Neuron (in vitro differentiated cells): ENCODE results near the gene CTRB2.
"Not testable (repeated sequence)": the region's sequence is repeated elsewhere in the genome, so short reads cannot be mapped to it uniquely, and the experiment has no call there.

Source experiments
- H2AFZ ChIP-seq: one replicate; pipeline ENCODE4 v1.6.1; 2013; ENCODE audit warnings: low read depth, mild to moderate bottlenecking, inconsistent platforms, low read length, moderate library complexity
- H3K27me3 ChIP-seq: one replicate; pipeline ENCODE4 v1.6.1; 2013; ENCODE audit warnings: low read length; ENCODE audit not compliant: insufficient read depth
- H3K36me3 ChIP-seq: one replicate; pipeline ENCODE4 v1.6.1; 2013; ENCODE audit warnings: low read length; ENCODE audit not compliant: insufficient read depth
- H3K4me1 ChIP-seq: one replicate; pipeline ENCODE4 v1.6.1; 2013; ENCODE audit warnings: low read length; ENCODE audit not compliant: insufficient read depth
- H3K4me3 ChIP-seq: 2 replicates; pipeline ENCODE4 v1.5.1; 2013; ENCODE audit warnings: mild to moderate bottlenecking, low read length, moderate library complexity
- H3K9me3 ChIP-seq: one replicate; pipeline ENCODE4 v1.6.1; 2013; ENCODE audit warnings: low read length

The CTRB2 gene

GRCh38 chr16:75227361-75228142 is 20.6 kb upstream of the CTRB2 start:
- H3K4me3 ChIP-seq, result no peak overlapping the region
- no peak overlapping the region for H2AFZ ChIP-seq
- H3K27me3 ChIP-seq, result no peaks in the 10 kb centered on the region
- no peaks in the 10 kb centered on the region for H3K9me3 ChIP-seq
- no peaks in the 10 kb centered on the region for H3K4me1 ChIP-seq
- peaks cover 37% of the 10 kb centered on the region for H3K36me3 ChIP-seq

GRCh38 chr16:75226550-75227360 is 19.8 kb upstream of the CTRB2 start:
- H3K4me1 ChIP-seq, result no peaks in the 10 kb centered on the region
- no peaks in the 10 kb centered on the region for H3K9me3 ChIP-seq
- no peak overlapping the region for H3K4me3 ChIP-seq
- peaks cover 36% of the 10 kb centered on the region for H3K36me3 ChIP-seq
- H3K27me3 ChIP-seq, result no peaks in the 10 kb centered on the region
- H2AFZ ChIP-seq, result no peak overlapping the region

- Histone ChIP-seq H3K36me3 (peaks cover 33% of the 10 kb centered on the region), H3K9me3 (no peaks in the 10 kb centered on the region), H3K4me1 (no peaks in the 10 kb centered on the region), H3K4me3 (no peak overlapping the region), H3K27me3 (no peaks in the 10 kb centered on the region), H2AFZ (no peak overlapping the region)
Measured at GRCh38 chr16:75225678-75226515, 18.9 kb upstream of the CTRB2 start.

- H3K36me3 ChIP-seq, result peaks cover 25% of the 10 kb centered on the region
Measured at GRCh38 chr16:75225092-75225491, 18.1 kb upstream of the CTRB2 start.

GRCh38 chr16:75224306-75225082 is 17.5 kb upstream of the CTRB2 start:
- no peaks in the 10 kb centered on the region for H3K4me1 ChIP-seq
- no peaks in the 10 kb centered on the region for H3K9me3 ChIP-seq
- no peak overlapping the region for H2AFZ ChIP-seq
- H3K4me3 ChIP-seq, result no peak overlapping the region
- H3K36me3 ChIP-seq, result peaks cover 20% of the 10 kb centered on the region
- H3K27me3 ChIP-seq, result no peaks in the 10 kb centered on the region

More at GRCh38 chr16:75225092-75225491, 18.1 kb upstream of the CTRB2 start:
- no peak overlapping the region for H2AFZ ChIP-seq
- H3K27me3 ChIP-seq, result no peaks in the 10 kb centered on the region
- no peaks in the 10 kb centered on the region for H3K4me1 ChIP-seq
- H3K4me3 ChIP-seq, result no peak overlapping the region
- H3K9me3 ChIP-seq, result no peaks in the 10 kb centered on the region

GRCh38 chr16:75223129-75223528 is 16.2 kb upstream of the CTRB2 start:
- H3K4me3 ChIP-seq, H3K4me1 ChIP-seq, H3K9me3 ChIP-seq, H2AFZ ChIP-seq, H3K36me3 ChIP-seq, H3K27me3 ChIP-seq: not testable (repeated sequence)

GRCh38 chr16:75222271-75222783 is 15.4 kb upstream of the CTRB2 start:
- no peak overlapping the region for H3K4me3 ChIP-seq
- no peaks in the 10 kb centered on the region for H3K27me3 ChIP-seq
- no peaks in the 10 kb centered on the region for H3K9me3 ChIP-seq
- no peaks in the 10 kb centered on the region for H3K4me1 ChIP-seq
- no peaks in the 10 kb centered on the region for H3K36me3 ChIP-seq
- H2AFZ ChIP-seq, result no peak overlapping the region

GRCh38 chr16:75219838-75220237 is 12.9 kb upstream of the CTRB2 start:
- Histone ChIP-seq H3K4me3 (no peak overlapping the region), H2AFZ (no peak overlapping the region), H3K9me3 (no peaks in the 10 kb centered on the region), H3K36me3 (no peaks in the 10 kb centered on the region), H3K27me3 (no peaks in the 10 kb centered on the region), H3K4me1 (no peaks in the 10 kb centered on the region)

- Histone ChIP-seq H3K4me1 (no peaks in the 10 kb centered on the region), H3K27me3 (no peaks in the 10 kb centered on the region), H3K9me3 (no peaks in the 10 kb centered on the region), H3K4me3 (no peak overlapping the region), H3K36me3 (no peaks in the 10 kb centered on the region), H2AFZ (no peak overlapping the region)
Measured at GRCh38 chr16:75219088-75219487, 12.1 kb upstream of the CTRB2 start.

GRCh38 chr16:75218256-75219076 is 11.5 kb upstream of the CTRB2 start, which contains the start of gene CTRB1:
CTRB1 (plus strand) TSS chr16:75218988; CDS start chr16:75219008, 20 bp downstream.
- H3K36me3 ChIP-seq, result no peaks in the 10 kb centered on the region
- H3K9me3 ChIP-seq, result no peaks in the 10 kb centered on the region
- no peaks in the 10 kb centered on the region for H3K27me3 ChIP-seq
- H3K4me1 ChIP-seq, result no peaks in the 10 kb centered on the region
- no peak within 1 kb of the TSS for H2AFZ ChIP-seq
- H3K4me3 ChIP-seq, result no peak within 1 kb of the TSS

GRCh38 chr16:75217389-75217851 is 10.5 kb upstream of the CTRB2 start:
- no peaks in the 10 kb centered on the region for H3K4me1 ChIP-seq
- H3K36me3 ChIP-seq, result no peaks in the 10 kb centered on the region
- no peaks in the 10 kb centered on the region for H3K9me3 ChIP-seq
- H3K27me3 ChIP-seq, result no peaks in the 10 kb centered on the region
- H3K4me3 ChIP-seq, result no peak overlapping the region
- no peak overlapping the region for H2AFZ ChIP-seq
